HEK293T (cell line): ENCODE data around the gene OR6B3.

Experiments used
- BHLHE40 ChIP-seq: fragments of 450-650 bp; IDR thresholded peaks from 2 replicates; pipeline ENCODE4 v1.6.1; 2016; ENCODE audit warnings: mild to moderate bottlenecking, moderate library complexity, borderline replicate concordance
- CTBP1 ChIP-seq: fragments of 450-650 bp; IDR thresholded peaks from 2 replicates; pipeline ENCODE4 v1.6.1; 2016; ENCODE audit warnings: borderline replicate concordance
- ELF4 ChIP-seq: fragments of 450-650 bp; IDR thresholded peaks from 2 replicates; pipeline ENCODE4 v1.6.1; 2017; ENCODE audit warnings: antibody characterized with exemption
- FOXA1 ChIP-seq: fragments of 450-650 bp; IDR thresholded peaks from 2 replicates; pipeline ENCODE4 v1.6.1; 2016; ENCODE audit warnings: mild to moderate bottlenecking
- FOXK2 ChIP-seq: fragments of 450-650 bp; IDR thresholded peaks from 2 replicates; pipeline ENCODE4 v1.6.1; 2016; ENCODE audit warnings: mild to moderate bottlenecking
- FOXM1 ChIP-seq: fragments of 450-650 bp; IDR thresholded peaks from 2 replicates; pipeline ENCODE4 v1.6.1; 2017; ENCODE audit warnings: mild to moderate bottlenecking, borderline replicate concordance
- HDGF ChIP-seq: fragments of 450-650 bp; IDR thresholded peaks from 2 replicates; pipeline ENCODE4 v1.6.1; 2017; ENCODE audit warnings: antibody characterized with exemption, borderline replicate concordance
- LEF1 ChIP-seq: fragments of 450-650 bp; IDR thresholded peaks from 2 replicates; pipeline ENCODE4 v1.6.1; 2017; ENCODE audit warnings: mild to moderate bottlenecking, borderline replicate concordance
- NFRKB ChIP-seq: fragments of 450-650 bp; IDR thresholded peaks from 2 replicates; pipeline ENCODE4 v1.6.1; 2016; ENCODE audit warnings: mild to moderate bottlenecking, moderate library complexity
- SP1 ChIP-seq: fragments of 450-650 bp; IDR thresholded peaks from 2 replicates; pipeline ENCODE4 v1.6.1; 2017
- SUZ12 ChIP-seq: fragments of 450-650 bp; IDR thresholded peaks from 2 replicates; pipeline ENCODE4 v1.6.1; 2016; ENCODE audit warnings: mild to moderate bottlenecking
- TARDBP ChIP-seq: fragments of 450-650 bp; IDR thresholded peaks from 2 replicates; pipeline ENCODE4 v1.6.1; 2016
- ZNF384 ChIP-seq: fragments of 450-650 bp; IDR thresholded peaks from 2 replicates; pipeline ENCODE4 v1.6.1; 2016

DNA sequence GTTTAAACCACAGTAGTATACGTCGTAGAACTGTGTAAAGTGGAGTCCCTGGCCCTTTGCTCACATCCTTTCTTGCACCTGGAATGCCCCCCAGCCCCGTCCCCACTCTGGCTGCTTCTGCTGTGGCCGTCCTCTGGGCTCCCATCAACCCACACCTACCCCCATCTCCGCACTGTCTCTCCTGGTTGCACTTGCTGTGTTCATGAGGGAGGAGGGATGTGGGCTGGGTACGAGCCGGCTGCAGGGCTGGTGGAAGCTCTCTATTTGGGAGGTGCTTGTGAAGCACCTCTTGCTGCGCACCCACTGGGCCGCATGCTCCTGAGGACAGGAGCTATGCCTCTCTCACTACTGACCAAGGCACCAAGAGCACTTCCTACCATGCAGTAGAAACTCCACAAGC, 5.1 kb downstream of the OR6B3 start:
- TF ChIP-seq CTBP1 (no peak), ZNF384 (no peak), FOXK2 (no peak), SP1 (no peak), LEF1 (no peak), BHLHE40 (no peak), FOXM1 (no peak), FOXA1 (no peak), SUZ12 (no peak), HDGF (no peak), NFRKB (no peak), ELF4 (no peak), TARDBP (no peak)
